ENCODE measurements around the gene MPL.
"Not testable (repeated sequence)": the region's sequence is repeated elsewhere in the genome, so short reads cannot be mapped to it uniquely, and the experiment has no call there.

The MPL gene

GRCh38 chr1:43367904-43368645, 30.5 kb downstream of the MPL start, which contains the start of gene ELOVL1:
Gene ELOVL1 (minus strand): TSS chr1:43368011. CDS start chr1:43365609, 2,402 bp downstream.
- peaks cover 47% of the 10 kb centered on the region for H3K4me1 Mint-ChIP-seq
- ATAC-seq (peak; percentile 89), DNase-seq (ENCODE audit: low spot score in 2 of 2) (peak; percentile 83 to 92)
- H3K36me3 Mint-ChIP-seq = peaks cover 48% of the 10 kb centered on the region
- peak within 1 kb of the TSS; percentile 94 for H3K27ac Mint-ChIP-seq
- H3K4me3 Mint-ChIP-seq = peak within 1 kb of the TSS; percentile 96
- H3K9me3 Mint-ChIP-seq = no peaks in the 10 kb centered on the region

- ATAC-seq (no peak), DNase-seq (ENCODE audit: low spot score in 2 of 2) (no peak)
- Mint-ChIP-seq H3K36me3 (peaks cover 43% of the 10 kb centered on the region), H3K4me1 (peaks cover 46% of the 10 kb centered on the region), H3K9me3 (no peaks in the 10 kb centered on the region), H3K27ac (peak overlapping the region; percentile 94), H3K4me3 (peak overlapping the region; percentile 96)
Observed at GRCh38 chr1:43368646-43369020, 31.0 kb downstream of the MPL start.

DNA sequence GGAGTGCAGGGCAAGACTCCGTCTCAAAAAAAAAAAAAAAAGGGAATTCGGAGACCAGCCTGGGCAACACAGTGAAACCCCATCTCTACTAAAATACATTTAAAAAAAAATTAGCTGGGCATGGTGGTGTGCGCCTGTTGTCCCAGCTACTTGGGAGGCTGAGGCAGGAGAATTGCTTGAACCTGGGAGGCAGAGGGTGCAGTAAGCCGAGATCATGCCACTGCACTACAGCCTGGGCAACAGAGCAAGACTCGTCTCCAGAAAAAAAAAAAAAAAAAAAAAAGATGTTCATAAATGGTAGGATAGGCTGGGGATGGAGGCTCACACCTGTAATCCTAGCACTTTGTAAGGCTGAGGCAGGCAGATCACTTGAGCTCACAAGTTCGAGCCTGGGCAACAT, 32.2 kb downstream of the MPL start:
- peaks cover 35% of the 10 kb centered on the region for H3K4me1 Mint-ChIP-seq
- ATAC-seq; H3K27ac Mint-ChIP-seq; H3K4me3 Mint-ChIP-seq; H3K9me3 Mint-ChIP-seq; DNase-seq (ENCODE audit: low spot score in 2 of 2): not testable (repeated sequence)
- H3K36me3 Mint-ChIP-seq = peaks cover 31% of the 10 kb centered on the region

DNA sequence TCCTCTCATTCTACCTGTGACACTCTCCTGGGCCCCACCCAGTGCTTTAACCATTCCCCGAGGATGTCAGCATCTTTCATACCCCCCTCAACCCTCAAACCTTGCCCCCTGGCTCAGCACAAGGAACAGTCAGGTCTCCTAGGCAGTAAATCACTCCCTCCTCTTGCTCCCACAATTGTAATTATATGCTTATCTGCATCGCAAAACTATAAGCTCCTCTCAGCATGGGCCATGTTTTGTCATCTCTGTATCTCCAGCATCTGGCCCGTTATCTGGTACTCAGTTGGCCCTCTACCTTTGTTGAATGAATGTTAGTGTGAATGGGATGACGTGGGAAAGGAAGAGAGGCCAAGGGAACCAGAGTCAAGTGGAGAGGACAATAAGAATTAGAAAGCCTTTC, 32.9 kb downstream of the MPL start:
- peaks cover 27% of the 10 kb centered on the region for H3K4me1 Mint-ChIP-seq
- H3K36me3 Mint-ChIP-seq = peaks cover 23% of the 10 kb centered on the region
- peak overlapping the region; percentile 5 for H3K27ac Mint-ChIP-seq
- H3K9me3 Mint-ChIP-seq = no peaks in the 10 kb centered on the region
- H3K4me3 Mint-ChIP-seq = no peak overlapping the region
- no peak for DNase-seq (ENCODE audit: low spot score in 2 of 2)
- ATAC-seq = no peak

DNA sequence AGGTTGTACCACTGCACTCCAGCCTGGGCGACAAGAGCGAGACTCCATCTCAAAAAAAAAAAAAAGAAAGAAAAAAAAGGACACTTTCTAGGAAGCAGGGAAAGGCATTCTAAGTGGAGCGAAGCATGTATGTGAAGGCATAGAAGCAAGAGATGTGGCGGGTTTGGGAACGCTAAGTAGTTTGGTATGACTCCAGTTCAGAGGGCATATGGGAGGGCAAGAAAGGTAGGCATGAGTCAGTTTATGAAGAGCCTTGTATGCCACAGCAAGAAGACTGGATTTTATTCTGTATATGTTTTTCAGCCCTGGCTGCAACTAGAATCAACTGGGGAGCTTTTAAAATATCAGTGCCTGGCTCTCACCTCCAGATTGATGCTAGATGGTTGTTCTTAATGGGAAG, 34.6 kb downstream of the MPL start:
- DNase-seq (ENCODE audit: low spot score in 2 of 2) = no peak
- H3K4me1 Mint-ChIP-seq = peaks cover 14% of the 10 kb centered on the region
- peaks cover 10% of the 10 kb centered on the region for H3K36me3 Mint-ChIP-seq
- no peaks in the 10 kb centered on the region for H3K9me3 Mint-ChIP-seq
- H3K27ac Mint-ChIP-seq = no peak overlapping the region
- H3K4me3 Mint-ChIP-seq = no peak overlapping the region
- no peak for ATAC-seq

GRCh38 chr1:43373066-43373940, 35.7 kb downstream of the MPL start:
- Mint-ChIP-seq H3K4me1 (peaks cover 10% of the 10 kb centered on the region), H3K9me3 (no peaks in the 10 kb centered on the region), H3K27ac (no peak overlapping the region), H3K4me3 (no peak overlapping the region), H3K36me3 (peaks cover 7% of the 10 kb centered on the region)
- ATAC-seq = no peak
- DNase-seq (ENCODE audit: low spot score in 2 of 2) = no peak

DNA sequence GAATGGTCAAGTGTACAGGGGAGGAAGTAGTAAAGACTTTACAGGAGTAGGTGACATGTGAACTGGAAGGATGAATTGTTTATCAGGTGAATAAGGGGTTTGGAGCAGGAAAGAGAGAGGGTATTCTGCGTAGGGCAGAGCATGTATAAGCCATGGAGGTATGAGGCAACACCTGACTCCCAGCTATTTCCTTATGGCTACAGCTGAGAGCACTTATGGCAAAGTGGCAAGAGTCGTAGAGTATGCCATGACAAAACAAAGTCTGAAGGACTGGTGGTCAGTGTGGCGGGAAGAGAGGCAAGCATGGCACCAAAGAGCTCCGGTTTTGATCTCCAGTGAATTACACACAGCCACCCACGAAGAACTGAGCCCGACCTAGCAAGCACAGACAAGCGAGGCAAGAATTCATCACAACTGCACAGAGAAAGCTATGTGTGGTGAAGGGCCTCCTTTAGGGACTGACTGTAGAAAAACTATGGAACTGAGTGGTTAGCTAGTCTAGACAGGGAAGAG, 39.2 kb downstream of the MPL start:
- H3K4me1 Mint-ChIP-seq = peaks cover 5% of the 10 kb centered on the region
- ATAC-seq (no peak), DNase-seq (ENCODE audit: low spot score in 2 of 2) (no peak)
- H3K4me3 Mint-ChIP-seq = no peak overlapping the region
- no peak overlapping the region for H3K27ac Mint-ChIP-seq
- H3K36me3 Mint-ChIP-seq = peaks cover 22% of the 10 kb centered on the region
- no peaks in the 10 kb centered on the region for H3K9me3 Mint-ChIP-seq

DNA sequence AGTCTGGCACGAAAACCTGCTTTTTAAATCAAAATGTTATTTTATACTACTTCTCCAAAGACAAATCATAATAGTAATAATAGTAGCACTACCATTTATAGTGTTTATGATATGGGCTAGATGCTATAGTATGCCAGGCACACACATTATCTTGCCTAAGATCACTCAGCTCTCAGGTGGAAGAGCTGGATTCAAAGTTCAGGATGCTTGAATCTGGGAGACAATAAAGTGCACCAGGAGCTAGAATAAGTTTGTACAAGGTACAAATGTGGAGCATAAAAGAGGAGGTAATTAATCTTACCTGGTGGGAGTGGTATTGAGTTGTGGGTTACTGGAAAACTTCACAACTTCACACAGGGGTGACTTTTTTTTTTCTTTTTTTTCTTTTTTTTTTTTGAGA, 40.2 kb downstream of the MPL start:
- Mint-ChIP-seq H3K36me3 (peaks cover 28% of the 10 kb centered on the region), H3K4me1 (peaks cover 5% of the 10 kb centered on the region), H3K27ac (no peak overlapping the region), H3K9me3 (no peaks in the 10 kb centered on the region), H3K4me3 (no peak overlapping the region)
- no peak for ATAC-seq
- DNase-seq (ENCODE audit: low spot score in 2 of 2) = no peak

- H3K9me3 Mint-ChIP-seq = no peaks in the 10 kb centered on the region
- DNase-seq (ENCODE audit: low spot score in 2 of 2) = no peak
- H3K36me3 Mint-ChIP-seq = peaks cover 44% of the 10 kb centered on the region
- H3K27ac Mint-ChIP-seq = peak overlapping the region; percentile 6
- no peak for ATAC-seq
- H3K4me3 Mint-ChIP-seq = no peak overlapping the region
- peaks cover 5% of the 10 kb centered on the region for H3K4me1 Mint-ChIP-seq
Observed at GRCh38 chr1:43379476-43379875, 41.9 kb downstream of the MPL start.

GRCh38 chr1:43381612-43382011, 44.0 kb downstream of the MPL start:
- Mint-ChIP-seq H3K36me3 (peaks cover 65% of the 10 kb centered on the region), H3K4me3 (no peak overlapping the region), H3K27ac (peak overlapping the region; percentile 63), H3K9me3 (no peaks in the 10 kb centered on the region), H3K4me1 (peaks cover 5% of the 10 kb centered on the region)
- ATAC-seq = no peak
- DNase-seq (ENCODE audit: low spot score in 2 of 2) = no peak

- no peak for DNase-seq (ENCODE audit: low spot score in 2 of 2)
- peaks cover 71% of the 10 kb centered on the region for H3K36me3 Mint-ChIP-seq
- no peak overlapping the region for H3K4me3 Mint-ChIP-seq
- peak overlapping the region; percentile 63 for H3K27ac Mint-ChIP-seq
- peaks cover 7% of the 10 kb centered on the region for H3K4me1 Mint-ChIP-seq
- H3K9me3 Mint-ChIP-seq = no peaks in the 10 kb centered on the region
- no peak for ATAC-seq
Observed at GRCh38 chr1:43382027-43382779, 44.6 kb downstream of the MPL start.

DNA sequence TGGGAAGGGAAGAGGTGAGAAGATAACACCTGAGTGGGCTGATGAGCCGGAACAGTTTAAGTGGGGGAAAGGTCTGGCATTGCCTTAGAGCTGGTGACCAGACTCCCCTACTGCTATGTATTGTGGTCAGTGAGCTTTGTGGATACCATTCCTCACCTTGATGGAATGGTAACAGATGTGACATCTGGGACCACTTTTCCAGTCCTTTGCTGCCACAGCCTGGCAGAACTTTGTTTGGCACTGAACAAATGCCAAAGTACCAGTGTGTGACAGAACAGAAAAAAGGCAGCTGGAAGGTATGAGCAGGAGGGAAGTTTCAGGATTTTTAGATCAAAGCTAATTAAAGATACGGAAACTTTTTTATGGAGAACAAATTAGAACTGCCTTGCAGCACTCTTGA, 45.8 kb downstream of the MPL start:
- Mint-ChIP-seq H3K36me3 (peaks cover 76% of the 10 kb centered on the region), H3K4me3 (no peak overlapping the region), H3K9me3 (no peaks in the 10 kb centered on the region), H3K4me1 (peaks cover 19% of the 10 kb centered on the region), H3K27ac (no peak overlapping the region)
- DNase-seq (ENCODE audit: low spot score in 2 of 2) (no peak), ATAC-seq (no peak)

- no peak for DNase-seq (ENCODE audit: low spot score in 2 of 2)
- Mint-ChIP-seq H3K4me3 (no peak overlapping the region), H3K4me1 (peaks cover 28% of the 10 kb centered on the region), H3K36me3 (peaks cover 72% of the 10 kb centered on the region), H3K27ac (peak overlapping the region; percentile 67), H3K9me3 (no peaks in the 10 kb centered on the region)
- no peak for ATAC-seq
Observed at GRCh38 chr1:43386676-43387075, 49.1 kb downstream of the MPL start.

- Mint-ChIP-seq H3K36me3 (peaks cover 64% of the 10 kb centered on the region), H3K27ac (peak overlapping the region; percentile 98), H3K4me1 (peaks cover 33% of the 10 kb centered on the region), H3K4me3 (peak overlapping the region; percentile 99), H3K9me3 (no peaks in the 10 kb centered on the region)
- no peak for ATAC-seq
- no peak for DNase-seq (ENCODE audit: low spot score in 2 of 2)
Observed at GRCh38 chr1:43387976-43388599, 50.5 kb downstream of the MPL start.

- peak overlapping the region; percentile 99 for H3K4me3 Mint-ChIP-seq
- peaks cover 39% of the 10 kb centered on the region for H3K4me1 Mint-ChIP-seq
- DNase-seq (ENCODE audit: low spot score in 2 of 2) (no peak), ATAC-seq (no peak)
- H3K27ac Mint-ChIP-seq = peak overlapping the region; percentile 98
- no peaks in the 10 kb centered on the region for H3K9me3 Mint-ChIP-seq
- peaks cover 59% of the 10 kb centered on the region for H3K36me3 Mint-ChIP-seq
Observed at GRCh38 chr1:43388613-43389012, 51.0 kb downstream of the MPL start.

Data from stimulated activated effector memory CD8-positive, alpha-beta T cell treated with anti-CD3 and anti-CD28 coated beads, Interleukin-12 subunit alpha, Interleukin-12 subunit beta, amount 100 ng/mL, for 72 hours (primary cell).